ENCODE data around the gene GATD1.

The GATD1 gene

GRCh38 chr11:763549-764321 is 13.6 kb downstream of the GATD1 start:
- no peak for DNase-seq (ENCODE audit: low read depth)
- H3K4me3 ChIP-seq (ENCODE audit: low read length), result no peak overlapping the region
- no peak for TF ChIP-seq CTCF (conservative IDR thresholded peaks at IDR 0.05; ENCODE audit: low read depth, low read length)

- no peak overlapping the region for H3K4me3 ChIP-seq (ENCODE audit: low read length)
- no peak for DNase-seq (ENCODE audit: low read depth)
- TF ChIP-seq CTCF (conservative IDR thresholded peaks at IDR 0.05; ENCODE audit: low read depth, low read length), result no peak
These were observed 14.2 kb downstream of the GATD1 start for GRCh38 chr11:763073-763463.

GRCh38 chr11:762421-763072 is 14.7 kb downstream of the GATD1 start:
- no peak overlapping the region for H3K4me3 ChIP-seq (ENCODE audit: low read length)
- TF ChIP-seq CTCF (conservative IDR thresholded peaks at IDR 0.05; ENCODE audit: low read depth, low read length), result peak; percentile 30
- no peak for DNase-seq (ENCODE audit: low read depth)

- H3K4me3 ChIP-seq (ENCODE audit: low read length), result no peak overlapping the region
These were observed 15.7 kb downstream of the GATD1 start for GRCh38 chr11:761526-762108.

GRCh38 chr11:760236-760635 is 17.1 kb downstream of the GATD1 start:
- no peak overlapping the region for H3K4me3 ChIP-seq (ENCODE audit: low read length)
- no peak for TF ChIP-seq CTCF (conservative IDR thresholded peaks at IDR 0.05; ENCODE audit: low read depth, low read length)
- no peak for DNase-seq (ENCODE audit: low read depth)

More at GRCh38 chr11:761526-762108, 15.7 kb downstream of the GATD1 start:
- no peak for DNase-seq (ENCODE audit: low read depth)
- no peak for TF ChIP-seq CTCF (conservative IDR thresholded peaks at IDR 0.05; ENCODE audit: low read depth, low read length)

GRCh38 chr11:749731-750130 is 27.6 kb downstream of the GATD1 start:
- no peak overlapping the region for H3K4me3 ChIP-seq (ENCODE audit: low read length)

More at GRCh38 chr11:749731-750130, 27.6 kb downstream of the GATD1 start:
- TF ChIP-seq CTCF (conservative IDR thresholded peaks at IDR 0.05; ENCODE audit: low read depth, low read length), result no peak
- DNase-seq (ENCODE audit: low read depth), result no peak
